NB4 (cell line): Measurements from ENCODE around the gene MAPRE2.

Experiments used
- CTCF ChIP-seq: IDR thresholded peaks from one replicate; pipeline ENCODE4 v1.5.1; 2012; ENCODE audit warnings: low read depth, low read length
- MAX ChIP-seq: IDR thresholded peaks from 2 replicates; pipeline ENCODE4 v1.6.1; 2011; ENCODE audit warnings: low read depth, low read length
- POLR2A ChIP-seq: IDR thresholded peaks from 2 replicates; pipeline ENCODE4 v1.6.1; 2011; ENCODE audit warnings: mild to moderate bottlenecking; ENCODE audit not compliant: insufficient read length; ENCODE audit errors: extremely low read depth

- TF ChIP-seq CTCF = no peak
- TF ChIP-seq MAX = no peak
- no peak for TF ChIP-seq POLR2A
Measured at GRCh38 chr18:35061804-35062203, 20.6 kb downstream of the MAPRE2 start.
